ENCODE measurements around the gene SOX10. TPM values are rescaled to one million over a fixed set of nuclear protein-coding genes. Genes with fewer than 3 reads are reported as not detected.

Gene SOX10
- total and polyA plus RNA-seq, 2 of the 13 experiments (the other 11 are each of a cell fraction or from before 2014, with no cell fraction given), result not detected

GRCh38 chr22:37933711-37934376, 50.5 kb downstream of the SOX10 start (continued):
- TF ChIP-seq EP300 (IDR thresholded peaks at IDR 0.05; ENCODE audit: low read depth in 2 of 2, low read length in 2 of 2), result 0 out of 4 replicates have a peak, but pooled peaks of 1 of the 2 experiments have one; percentile 30
- no peak for TF ChIP-seq EP300 (CRISPR knock-in tag; IDR thresholded peaks at IDR 0.05; ENCODE audit: borderline replicate concordance)
- no peak for TF ChIP-seq ZBTB2 (CRISPR knock-in tag; IDR thresholded peaks at IDR 0.05; ENCODE audit: low read depth)
- peak; percentile 57; the same call in 1 of the 2 replicates for TF ChIP-seq PITX1 (CRISPR knock-in tag; IDR thresholded peaks at IDR 0.05)
- peak; percentile 48; the same call in 1 of the 2 replicates for TF ChIP-seq MED13 (CRISPR knock-in tag; IDR thresholded peaks at IDR 0.05)
- peak; percentile 69; the same call in 1 of the 2 replicates for TF ChIP-seq ZMYM4 (CRISPR knock-in tag; IDR thresholded peaks at IDR 0.05)
- no peak for TF ChIP-seq ZKSCAN1 (IDR thresholded peaks at IDR 0.05; ENCODE audit: low read length)
- TF ChIP-seq ZBTB21 (CRISPR knock-in tag; IDR thresholded peaks at IDR 0.05), result no peak
- 0 out of 2 replicates have a peak, but pooled peaks have one; percentile 21 for TF ChIP-seq SIX4 (CRISPR knock-in tag; IDR thresholded peaks at IDR 0.05)
- peak; percentile 37; the same call in 1 of the 2 replicates for TF ChIP-seq FOXP4 (CRISPR knock-in tag; IDR thresholded peaks at IDR 0.05)
- TF ChIP-seq MAX (IDR thresholded peaks at IDR 0.05), result no peak; the same call in 1 of the 2 replicates
- TF ChIP-seq HDAC2 (CRISPR knock-in tag; IDR thresholded peaks at IDR 0.05), result peak; percentile 58; the same call in 1 of the 2 replicates
- no peak for TF ChIP-seq ZNF761 (CRISPR knock-in tag; conservative IDR thresholded peaks at IDR 0.05)
- TF ChIP-seq ZSCAN29 (CRISPR knock-in tag; conservative IDR thresholded peaks at IDR 0.05), result no peak
- TF ChIP-seq AKNA (CRISPR knock-in tag; IDR thresholded peaks at IDR 0.05; ENCODE audit: borderline replicate concordance), result no peak
- TF ChIP-seq ZNF205 (CRISPR knock-in tag; IDR thresholded peaks at IDR 0.05), result peak; percentile 65; the same call in 1 of the 2 replicates
- peak; percentile 67 for TF ChIP-seq PATZ1 (CRISPR knock-in tag; IDR thresholded peaks at IDR 0.05)
- TF ChIP-seq NR2F2 (IDR thresholded peaks at IDR 0.05; ENCODE audit: borderline replicate concordance, low read depth), result no peak

Data from HepG2 (cell line).